ENCODE results near the gene NR5A1.

NR5A1 gene

GRCh38 chr9:124517600-124517999 lies 10.4 kb upstream of the NR5A1 start:
- DNase-seq (ENCODE audit: low read depth), result no peak
- TF ChIP-seq CTCF (conservative IDR thresholded peaks at IDR 0.05; ENCODE audit: low read depth, low read length), result no peak

GRCh38 chr9:124514874-124515273 lies 7.7 kb upstream of the NR5A1 start:
- TF ChIP-seq CTCF (conservative IDR thresholded peaks at IDR 0.05; ENCODE audit: low read depth, low read length), result no peak
- no peak for DNase-seq (ENCODE audit: low read depth)
- no peak overlapping the region for H3K4me3 ChIP-seq (ENCODE audit: low read depth, low read length)

More at GRCh38 chr9:124517600-124517999, 10.4 kb upstream of the NR5A1 start:
- H3K4me3 ChIP-seq (ENCODE audit: low read depth, low read length), result no peak overlapping the region

GRCh38 chr9:124514125-124514524 lies 6.9 kb upstream of the NR5A1 start:
- TF ChIP-seq CTCF (conservative IDR thresholded peaks at IDR 0.05; ENCODE audit: low read depth, low read length), result no peak
- no peak for DNase-seq (ENCODE audit: low read depth)
- H3K4me3 ChIP-seq (ENCODE audit: low read depth, low read length), result no peak overlapping the region

- DNase-seq (ENCODE audit: low read depth), result no peak
- no peak overlapping the region for H3K4me3 ChIP-seq (ENCODE audit: low read depth, low read length)
- TF ChIP-seq CTCF (conservative IDR thresholded peaks at IDR 0.05; ENCODE audit: low read depth, low read length), result no peak
Observed at GRCh38 chr9:124513376-124513994, 6.3 kb upstream of the NR5A1 start.

GRCh38 chr9:124512806-124513204 lies 5.6 kb upstream of the NR5A1 start:
- H3K4me3 ChIP-seq (ENCODE audit: low read depth, low read length), result no peak overlapping the region
- no peak for TF ChIP-seq CTCF (conservative IDR thresholded peaks at IDR 0.05; ENCODE audit: low read depth, low read length)
- no peak for DNase-seq (ENCODE audit: low read depth)

GRCh38 chr9:124511891-124512805 lies 4.9 kb upstream of the NR5A1 start:
- TF ChIP-seq CTCF (conservative IDR thresholded peaks at IDR 0.05; ENCODE audit: low read depth, low read length), result no peak
- no peak overlapping the region for H3K4me3 ChIP-seq (ENCODE audit: low read depth, low read length)
- DNase-seq (ENCODE audit: low read depth), result no peak

Data from choroid plexus epithelial cell (primary cell).